Stimulated activated CD8-positive, alpha-beta memory T cell treated with anti-CD3 and anti-CD28 coated beads, Interleukin-12 subunit alpha, Interleukin-12 subunit beta, amount 100 ng/mL, for 1 hour (primary cell): ENCODE results near the gene ACTA1.
"Not testable (repeated sequence)": the region's sequence is repeated elsewhere in the genome, so short reads cannot be mapped to it uniquely, and the experiment has no call there.

Experiments
- DNase-seq: peaks from one replicate; pipeline ENCODE4 v3.0.0-alpha.2; 2020; ENCODE audit warnings: low read depth

ACTA1 gene

GRCh38 chr1:229434005-229434640 lies at the start of gene ACTA1:
Gene ACTA1, minus strand, starts transcription at chr1:229434094. Its CDS starts 979 bp downstream, at chr1:229433115.
- no peak for DNase-seq

DNA sequence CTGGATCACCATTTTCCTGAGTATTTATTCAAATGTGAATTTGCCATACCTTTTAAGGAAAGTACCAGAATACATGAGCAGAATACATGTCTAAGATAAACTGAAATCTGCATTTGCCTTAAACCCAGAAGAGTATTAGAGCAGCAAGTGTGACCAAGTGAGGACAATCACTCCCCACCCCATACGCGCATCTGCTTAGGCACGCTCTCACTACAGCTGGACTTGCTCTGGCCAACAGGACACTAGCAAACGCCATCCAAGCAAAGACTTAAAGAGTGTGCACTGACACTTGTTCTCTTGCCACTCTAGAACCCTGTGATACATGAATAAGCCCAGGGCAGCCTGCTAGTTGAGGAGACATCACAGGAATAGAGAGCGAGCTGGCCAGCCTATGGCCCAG lies 48.6 kb upstream of the ACTA1 start:
- DNase-seq: no peak

DNA sequence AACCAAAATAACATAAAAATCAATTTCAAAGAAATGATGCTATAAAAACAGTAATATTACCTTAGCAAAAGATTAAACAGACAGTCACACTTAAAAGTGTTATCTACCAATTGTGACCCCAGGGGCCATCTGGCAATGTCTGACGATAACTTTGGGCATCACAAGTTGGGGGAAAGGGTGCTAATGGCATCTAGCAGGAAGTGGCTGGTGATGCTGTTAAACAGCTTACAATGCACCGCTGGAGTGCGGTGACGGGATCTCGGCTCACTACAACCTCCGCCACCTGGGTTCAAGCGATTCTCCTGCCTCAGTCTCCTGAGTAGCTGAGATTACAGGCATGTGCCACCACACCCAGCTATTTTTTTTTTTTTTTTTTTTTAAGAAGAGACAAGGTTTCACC lies 46.6 kb upstream of the ACTA1 start:
- DNase-seq: no peak

DNA sequence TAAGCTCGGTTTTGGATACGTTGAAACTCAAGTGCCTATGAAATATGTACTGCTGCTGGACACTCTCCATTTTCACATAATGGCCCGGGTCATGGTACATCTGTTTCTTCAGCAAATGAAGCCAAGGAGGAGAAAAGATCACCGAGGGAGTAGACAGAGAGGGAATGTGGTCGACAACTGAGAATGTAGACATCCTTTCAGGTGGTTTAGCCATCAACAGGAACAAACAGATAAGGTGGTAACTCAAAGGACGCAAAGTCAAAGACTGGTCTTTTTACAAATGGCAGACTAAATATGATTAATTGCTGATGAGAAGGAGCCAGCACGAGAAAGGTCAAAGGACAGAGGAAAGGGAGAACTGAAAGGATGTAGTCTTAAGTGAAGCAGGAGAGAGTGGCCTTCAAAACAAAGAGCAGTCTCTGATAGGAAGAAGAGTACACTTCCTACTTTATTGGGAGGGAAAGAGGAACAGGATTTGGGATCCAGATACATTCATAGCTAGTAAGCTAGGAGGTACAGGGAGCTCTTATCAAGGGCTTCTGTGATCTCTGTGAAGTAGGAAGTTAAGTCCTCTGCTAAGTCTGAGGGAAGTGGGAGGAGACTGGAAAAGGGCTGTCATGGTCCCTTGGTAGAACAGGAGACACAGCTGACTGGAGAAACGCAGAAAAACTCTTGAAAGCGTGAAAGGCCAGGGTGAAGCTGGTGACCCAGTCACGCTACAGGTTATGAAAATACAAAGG lies 45.9 kb upstream of the ACTA1 start:
- no peak for DNase-seq

DNA sequence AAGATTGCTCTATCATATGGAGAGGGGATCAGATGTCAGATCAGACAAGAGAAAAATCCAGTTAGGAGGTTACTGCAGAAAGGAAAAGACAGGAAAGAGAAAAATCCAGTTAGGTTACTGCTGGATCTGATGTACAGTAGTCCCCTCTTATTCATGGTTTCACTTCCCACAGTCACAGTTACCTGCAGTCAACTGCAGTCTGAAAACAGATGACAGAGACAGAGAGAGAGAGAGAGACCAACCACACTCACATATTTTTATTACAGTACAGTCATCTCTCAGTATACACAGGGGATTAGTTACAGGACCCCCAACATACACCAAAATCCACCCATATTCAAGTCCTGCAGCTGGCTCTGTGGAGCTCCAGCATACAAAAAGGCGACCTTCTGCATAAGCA lies 45.0 kb upstream of the ACTA1 start:
- no peak for DNase-seq

DNA sequence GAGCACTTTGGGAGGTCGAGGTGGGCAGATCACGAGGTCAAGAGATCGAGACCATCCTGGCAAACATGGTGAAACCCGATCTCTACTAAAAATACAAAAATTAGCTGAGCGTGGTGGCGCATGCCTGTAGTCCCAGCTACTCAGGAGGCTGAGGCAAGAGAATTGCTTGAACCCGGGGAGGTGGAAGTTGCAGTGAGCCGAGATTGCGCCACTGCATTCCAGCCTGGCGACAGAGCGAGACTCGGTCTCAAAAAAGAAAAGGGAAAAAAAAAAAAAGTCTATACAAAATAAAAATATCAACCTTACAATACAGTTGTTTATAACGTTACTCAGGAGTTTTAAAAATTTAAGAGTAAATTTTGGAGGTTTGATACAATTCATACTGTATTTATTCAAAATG lies 42.0 kb upstream of the ACTA1 start:
- not testable (repeated sequence) for DNase-seq

DNA sequence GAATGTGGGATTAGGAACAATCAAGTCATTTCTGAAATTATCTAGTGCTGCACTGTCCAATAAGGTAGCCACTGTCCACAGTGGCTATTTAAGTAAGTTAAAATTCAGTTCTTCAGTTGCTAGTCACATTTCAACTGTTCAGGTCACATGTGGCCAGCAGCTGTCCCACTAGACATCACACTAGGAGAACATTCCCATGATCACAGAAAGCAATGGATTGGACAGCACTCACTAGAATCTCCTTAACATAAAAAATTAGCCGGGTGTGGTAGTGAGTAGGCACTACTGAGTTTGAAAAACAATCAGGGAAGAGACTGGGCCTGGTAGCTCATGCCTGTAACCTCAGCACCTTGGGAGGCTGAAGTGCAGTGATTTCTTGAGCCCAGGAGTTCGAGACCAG lies 40.6 kb upstream of the ACTA1 start:
- DNase-seq: no peak

- DNase-seq: no peak
Measured at GRCh38 chr1:229471175-229471574, 37.3 kb upstream of the ACTA1 start.

DNA sequence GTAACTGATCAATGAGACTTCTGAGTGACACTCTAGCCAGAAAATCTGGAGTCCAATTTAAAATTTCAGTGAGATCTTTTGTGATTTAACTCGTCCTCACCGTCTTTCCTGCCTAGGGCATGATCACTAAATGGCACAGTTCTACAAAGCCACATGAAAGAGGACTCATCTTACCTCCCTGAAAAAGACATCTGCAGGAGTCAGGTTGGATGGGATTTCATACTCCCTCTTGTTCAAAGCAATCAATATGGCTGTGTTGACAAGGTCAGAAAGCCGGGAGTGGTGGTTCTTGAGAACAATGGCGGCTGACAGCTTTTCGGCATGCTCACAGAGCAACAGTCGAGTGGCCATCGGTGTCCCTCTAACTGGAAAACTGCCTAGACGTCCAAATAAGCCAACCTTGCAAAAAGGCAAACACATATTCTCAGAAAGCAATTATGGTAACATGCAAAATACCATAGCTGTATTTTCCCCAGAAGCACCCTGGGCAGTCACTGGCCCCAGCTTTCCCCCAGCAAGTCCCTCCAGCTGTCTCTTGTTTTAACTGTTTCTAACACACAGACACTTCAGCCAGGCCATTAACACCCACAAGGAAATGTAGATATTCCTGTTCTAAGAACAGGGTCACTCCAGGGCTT lies 36.6 kb upstream of the ACTA1 start:
- no peak for DNase-seq

DNA sequence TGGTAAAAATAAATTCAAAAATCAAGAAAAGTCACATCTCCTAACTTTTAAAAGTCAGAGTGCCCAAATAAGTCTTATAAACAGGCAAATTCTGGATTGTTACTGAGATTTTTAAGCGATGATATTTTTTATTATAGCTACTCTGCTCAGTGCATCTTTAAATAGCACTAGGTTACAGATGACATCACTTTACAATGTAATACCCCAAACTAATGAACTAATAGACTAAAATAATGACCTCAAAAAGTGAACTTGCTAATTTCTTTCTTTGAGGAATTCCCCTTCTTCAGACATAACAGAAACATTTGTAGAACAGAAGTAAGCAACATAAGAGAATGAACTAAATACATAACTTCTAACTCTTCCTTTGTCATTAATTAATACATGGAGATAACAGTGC lies 33.0 kb upstream of the ACTA1 start:
- DNase-seq: no peak

DNA sequence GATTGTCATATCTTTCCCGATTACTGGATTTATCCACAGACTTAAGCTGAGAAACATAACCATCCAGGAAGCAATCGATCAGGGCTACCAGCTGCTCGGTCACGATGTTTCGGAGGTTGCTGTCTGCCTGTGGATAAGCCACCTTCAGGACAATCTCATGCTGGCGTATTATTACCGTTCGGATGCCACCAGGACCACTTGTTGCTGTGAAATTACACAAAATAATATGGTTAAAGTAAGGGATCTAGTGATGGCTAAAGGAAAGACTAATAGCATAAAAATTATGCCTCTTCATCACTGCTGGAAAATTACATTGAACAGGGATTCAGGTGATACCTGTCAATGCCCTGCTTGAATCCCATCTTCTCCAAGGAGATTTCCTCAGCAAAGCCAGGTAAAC lies 30.8 kb upstream of the ACTA1 start:
- no peak for DNase-seq

GRCh38 chr1:229461032-229461668 lies 27.3 kb upstream of the ACTA1 start:
- no peak for DNase-seq

GRCh38 chr1:229459815-229460214 lies 25.9 kb upstream of the ACTA1 start:
- no peak for DNase-seq

GRCh38 chr1:229457436-229457835 lies 23.5 kb upstream of the ACTA1 start:
- DNase-seq: no peak

GRCh38 chr1:229456016-229456415 lies 22.1 kb upstream of the ACTA1 start:
- DNase-seq: no peak

DNA sequence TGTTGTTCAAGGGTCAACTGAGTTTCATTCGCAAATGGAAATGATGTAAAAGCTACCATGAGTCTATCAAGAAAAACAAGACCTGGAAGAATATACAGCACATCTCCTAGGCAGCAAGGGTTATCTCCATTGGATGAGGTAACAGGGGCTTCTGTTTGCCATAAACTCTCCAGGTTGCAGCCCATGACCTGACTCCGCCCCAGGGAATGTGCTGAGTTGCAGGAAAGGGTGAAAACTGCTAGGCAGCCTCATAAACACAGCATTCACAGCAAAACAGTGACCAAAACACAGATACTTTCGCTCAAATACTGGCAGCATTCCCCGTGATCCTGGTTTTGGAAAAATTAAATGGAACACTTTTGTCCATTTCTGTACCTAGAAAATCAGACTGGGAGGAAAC lies 20.2 kb upstream of the ACTA1 start:
- DNase-seq: no peak

- DNase-seq: no peak
Measured at GRCh38 chr1:229452956-229453801, 19.3 kb upstream of the ACTA1 start.

DNA sequence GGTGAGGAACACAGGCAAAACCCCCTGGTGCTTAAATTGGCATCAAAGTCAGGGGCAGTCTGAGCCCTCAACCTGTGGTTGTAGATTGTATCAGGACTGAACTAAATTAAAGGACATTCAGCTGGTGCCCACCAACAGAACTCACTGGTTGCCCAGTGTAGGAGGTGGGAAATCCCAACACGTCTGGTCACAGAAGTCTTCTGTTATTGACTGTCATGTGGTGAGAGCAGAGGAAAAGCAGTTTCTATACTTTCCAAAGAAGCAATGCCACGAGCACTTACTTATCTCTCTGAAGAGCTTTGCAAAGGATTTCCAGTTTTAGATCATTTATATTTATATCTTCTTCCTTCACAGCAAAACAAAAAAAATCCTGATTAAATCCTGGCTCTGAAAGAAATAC lies 15.0 kb upstream of the ACTA1 start:
- DNase-seq: no peak

DNA sequence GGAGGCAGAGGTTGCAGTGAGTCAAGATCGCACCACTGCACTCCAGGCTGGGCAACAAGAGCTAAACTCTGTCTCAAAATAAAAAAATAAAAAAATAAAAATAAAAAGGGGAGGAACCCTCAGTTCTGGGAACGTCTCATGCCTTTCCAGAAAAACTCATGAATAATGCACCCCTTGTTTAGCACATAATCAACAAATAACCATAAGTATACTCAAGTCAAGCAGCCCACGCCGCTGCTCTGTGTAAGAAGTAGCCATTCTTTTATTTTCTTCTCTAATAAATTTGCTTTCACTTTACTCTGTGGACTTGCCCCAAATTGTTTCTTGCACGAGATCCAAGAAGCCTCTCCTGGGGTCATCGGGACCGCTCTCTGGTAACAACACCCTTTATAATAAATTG lies 14.5 kb upstream of the ACTA1 start:
- DNase-seq: no peak

- DNase-seq: no peak
Measured at GRCh38 chr1:229447809-229448252, 13.9 kb upstream of the ACTA1 start.

- no peak for DNase-seq
Measured at GRCh38 chr1:229445828-229446227, 11.9 kb upstream of the ACTA1 start.
